Measurements from ENCODE around the gene HOTAIR. TPM values are rescaled to one million over a fixed set of nuclear protein-coding genes. Genes with fewer than 3 reads are reported as not detected.

HOTAIR gene
- total RNA-seq, 3 donors from 2014 or later (not counting 1 experiment from before 2014, with no cell fraction given) = not detected

DNA sequence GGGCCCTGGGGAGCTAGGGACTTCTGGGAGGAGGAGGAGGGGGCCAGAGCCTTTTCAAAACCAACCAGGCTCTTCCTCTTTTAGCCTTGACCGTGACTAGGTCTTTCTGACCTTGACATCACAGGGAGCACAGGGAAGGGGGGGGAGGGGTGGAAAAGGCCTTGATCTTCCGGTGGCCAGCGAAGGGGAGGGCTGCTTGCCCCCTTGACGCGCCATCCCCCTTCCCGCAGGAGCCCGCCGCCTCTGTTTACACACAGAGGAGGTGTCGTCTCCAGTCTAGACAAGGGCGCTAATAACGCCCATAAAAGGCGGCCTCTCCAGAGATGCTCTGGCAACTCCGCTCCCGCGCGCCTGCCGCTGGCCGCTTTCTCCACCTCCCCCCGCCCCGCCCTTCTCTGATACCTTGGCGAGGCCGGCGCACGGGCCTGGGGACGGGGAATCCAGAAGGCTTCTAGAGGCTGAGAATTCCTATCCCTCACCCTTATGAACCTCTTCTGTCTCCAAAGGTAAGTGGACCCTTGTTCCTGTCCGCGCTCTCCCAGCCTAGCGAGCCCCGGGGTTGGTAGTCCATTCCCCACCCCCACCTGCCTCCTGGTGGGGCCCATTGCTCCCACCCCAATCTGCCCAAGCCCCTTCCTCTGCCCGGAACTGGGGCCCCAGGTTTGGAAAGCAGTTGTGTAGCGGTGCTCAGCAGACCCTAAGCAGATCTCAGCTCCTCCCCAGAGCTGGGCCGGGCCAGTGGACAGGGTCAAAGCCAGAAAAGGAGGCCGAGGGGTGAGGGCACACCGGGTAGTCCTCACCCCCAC, 24.9 kb downstream of the HOTAIR start:
- peaks cover 72 to 81% of the 10 kb centered on the region in 2 donors for H3K27me3 Mint-ChIP-seq (ENCODE audit: low read depth in 2 of 2)
- no peak for ATAC-seq
- H3K27ac ChIP-seq (ENCODE audit: low read length) = no peak overlapping the region
- no peak overlapping the region for H3K27ac Mint-ChIP-seq
- H3K36me3 Mint-ChIP-seq = no peaks in the 10 kb centered on the region
- H3K36me3 ChIP-seq (ENCODE audit: control insufficient read depth, insufficient read depth, low read length) = no peaks in the 10 kb centered on the region
- H3K4me1 ChIP-seq (ENCODE audit: control insufficient read depth, insufficient read depth, low read length) = peaks cover 8% of the 10 kb centered on the region
- no peak overlapping the region for H3K4me3 ChIP-seq (ENCODE audit: low read length)
- no peak for DNase-seq
- peaks cover 0 to 5% of the 10 kb centered on the region in 2 donors for H3K4me1 Mint-ChIP-seq
- H3K27me3 ChIP-seq (ENCODE audit: control insufficient read depth, insufficient read depth, low read length) = peaks cover 83% of the 10 kb centered on the region
- intact Hi-C loops (cut with micrococcal nuclease) = no loop called here
- TF ChIP-seq, protein P1, sequence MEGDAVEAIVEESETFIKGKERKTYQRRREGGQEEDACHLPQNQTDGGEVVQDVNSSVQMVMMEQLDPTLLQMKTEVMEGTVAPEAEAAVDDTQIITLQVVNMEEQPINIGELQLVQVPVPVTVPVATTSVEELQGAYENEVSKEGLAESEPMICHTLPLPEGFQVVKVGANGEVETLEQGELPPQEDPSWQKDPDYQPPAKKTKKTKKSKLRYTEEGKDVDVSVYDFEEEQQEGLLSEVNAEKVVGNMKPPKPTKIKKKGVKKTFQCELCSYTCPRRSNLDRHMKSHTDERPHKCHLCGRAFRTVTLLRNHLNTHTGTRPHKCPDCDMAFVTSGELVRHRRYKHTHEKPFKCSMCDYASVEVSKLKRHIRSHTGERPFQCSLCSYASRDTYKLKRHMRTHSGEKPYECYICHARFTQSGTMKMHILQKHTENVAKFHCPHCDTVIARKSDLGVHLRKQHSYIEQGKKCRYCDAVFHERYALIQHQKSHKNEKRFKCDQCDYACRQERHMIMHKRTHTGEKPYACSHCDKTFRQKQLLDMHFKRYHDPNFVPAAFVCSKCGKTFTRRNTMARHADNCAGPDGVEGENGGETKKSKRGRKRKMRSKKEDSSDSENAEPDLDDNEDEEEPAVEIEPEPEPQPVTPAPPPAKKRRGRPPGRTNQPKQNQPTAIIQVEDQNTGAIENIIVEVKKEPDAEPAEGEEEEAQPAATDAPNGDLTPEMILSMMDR (IDR thresholded peaks at IDR 0.05) = no peak
- H3K4me3 Mint-ChIP-seq = no peak overlapping the region
- no peaks in the 10 kb centered on the region for H3K9me3 Mint-ChIP-seq
- peaks cover 2% of the 10 kb centered on the region for H3K9me3 ChIP-seq (ENCODE audit: control insufficient read depth, insufficient read depth, low read length)
- WGBS (ENCODE audit: insufficient coverage) = 8% methylated on average over 33 of the region's 34 CpGs

DNA sequence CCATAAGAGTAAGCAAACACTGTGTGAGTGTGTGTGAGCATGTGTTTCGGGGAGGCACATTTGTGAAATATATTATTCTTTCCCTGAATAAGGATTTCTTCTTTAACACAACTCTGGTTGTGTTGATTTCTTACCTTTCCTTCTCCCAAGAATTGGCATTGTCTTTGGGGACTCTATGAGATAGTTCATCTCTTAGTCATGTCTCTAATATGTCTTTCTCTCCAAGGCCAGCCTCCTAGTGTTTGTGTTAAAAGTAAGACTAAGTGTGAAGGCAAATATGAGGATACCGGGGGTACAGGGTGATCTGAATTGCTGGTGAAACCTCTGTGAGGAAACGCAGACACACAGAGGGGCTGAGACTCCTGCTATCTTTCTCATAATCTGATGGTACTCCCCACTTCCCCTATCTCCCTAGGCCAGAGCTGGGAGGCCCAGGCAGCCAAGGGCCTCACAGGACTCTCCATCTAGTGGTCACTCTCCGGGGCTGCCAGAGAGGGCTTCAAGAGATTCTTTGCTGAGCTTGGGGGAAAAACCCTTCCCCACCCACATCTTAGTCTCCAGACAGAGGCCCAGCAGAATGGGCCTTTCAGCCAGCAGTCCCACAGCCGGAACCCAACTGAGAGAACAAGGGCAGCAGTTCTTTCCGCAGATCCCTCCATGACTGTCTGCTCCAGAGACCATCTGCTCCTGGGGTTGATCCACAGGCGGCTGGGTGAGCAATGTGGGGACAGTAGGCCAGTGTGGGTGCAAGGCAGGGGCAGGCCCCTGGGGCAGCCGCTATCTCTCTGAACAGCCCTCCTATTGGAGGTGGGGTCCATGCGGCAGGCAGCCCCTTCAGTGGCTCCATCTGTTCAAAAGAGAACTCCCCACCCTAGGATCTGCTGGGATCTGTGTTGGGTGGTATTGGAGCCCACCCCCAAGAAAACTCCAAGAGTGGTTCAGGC, 25.8 kb downstream of the HOTAIR start:
- ATAC-seq (no peak), DNase-seq (no peak)
- Mint-ChIP-seq H3K4me3 (no peak overlapping the region), H3K4me1 (peaks cover 0 to 5% of the 10 kb centered on the region in 2 donors), H3K36me3 (no peaks in the 10 kb centered on the region), H3K9me3 (no peaks in the 10 kb centered on the region), H3K27me3 (ENCODE audit: low read depth in 2 of 2) (peaks cover 77 to 80% of the 10 kb centered on the region in 2 donors), H3K27ac (no peak overlapping the region)
- no peaks in the 10 kb centered on the region for H3K9me3 ChIP-seq (ENCODE audit: control insufficient read depth, insufficient read depth, low read length)
- no peaks in the 10 kb centered on the region for H3K36me3 ChIP-seq (ENCODE audit: control insufficient read depth, insufficient read depth, low read length)
- H3K27ac ChIP-seq (ENCODE audit: low read length) = no peak overlapping the region
- WGBS (ENCODE audit: insufficient coverage) = 24% methylated on average over 7 of the region's 9 CpGs
- H3K27me3 ChIP-seq (ENCODE audit: control insufficient read depth, insufficient read depth, low read length) = peaks cover 82% of the 10 kb centered on the region
- TF ChIP-seq, protein P1 (IDR thresholded peaks at IDR 0.05) = no peak
- intact Hi-C loops (cut with micrococcal nuclease) = no loop called here
- H3K4me1 ChIP-seq (ENCODE audit: control insufficient read depth, insufficient read depth, low read length) = peaks cover 5% of the 10 kb centered on the region
- H3K4me3 ChIP-seq (ENCODE audit: low read length) = no peak overlapping the region

DNA sequence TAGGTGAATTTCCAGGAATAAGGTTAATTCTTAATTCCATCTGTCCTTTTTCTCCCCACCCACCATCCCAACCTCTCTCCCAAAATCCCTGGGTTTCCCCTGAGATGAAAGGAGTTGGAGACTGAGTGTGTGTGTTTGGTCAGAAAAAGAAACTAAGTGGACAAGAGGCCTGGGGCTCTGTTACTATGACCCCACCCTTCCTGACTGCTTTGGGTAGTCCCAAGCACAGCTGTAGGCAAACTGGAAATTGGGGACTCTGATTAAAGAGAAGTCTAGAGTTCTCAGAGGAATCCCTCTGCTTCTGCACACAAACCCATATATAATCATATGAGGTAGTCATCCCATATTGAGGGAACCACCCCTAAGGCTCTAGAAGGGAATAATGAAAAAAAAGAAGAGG, 27.0 kb downstream of the HOTAIR start:
- H3K27me3 Mint-ChIP-seq (ENCODE audit: low read depth in 2 of 2) = peaks cover 77 to 82% of the 10 kb centered on the region in 2 donors
- H3K4me3 Mint-ChIP-seq = no peak overlapping the region
- H3K27ac ChIP-seq (ENCODE audit: low read length) = no peak overlapping the region
- intact Hi-C loops (cut with micrococcal nuclease) = no loop called here
- H3K36me3 Mint-ChIP-seq = no peaks in the 10 kb centered on the region
- H3K9me3 Mint-ChIP-seq = no peaks in the 10 kb centered on the region
- H3K27me3 ChIP-seq (ENCODE audit: control insufficient read depth, insufficient read depth, low read length) = peaks cover 82% of the 10 kb centered on the region
- H3K36me3 ChIP-seq (ENCODE audit: control insufficient read depth, insufficient read depth, low read length) = no peaks in the 10 kb centered on the region
- DNase-seq (no peak), ATAC-seq (no peak)
- H3K9me3 ChIP-seq (ENCODE audit: control insufficient read depth, insufficient read depth, low read length) = no peaks in the 10 kb centered on the region
- H3K4me1 ChIP-seq (ENCODE audit: control insufficient read depth, insufficient read depth, low read length) = peaks cover 5% of the 10 kb centered on the region
- no peak overlapping the region for H3K4me3 ChIP-seq (ENCODE audit: low read length)
- H3K27ac Mint-ChIP-seq = no peak overlapping the region
- no peaks in the 10 kb centered on the region for H3K4me1 Mint-ChIP-seq
- TF ChIP-seq, protein P1 (IDR thresholded peaks at IDR 0.05) = no peak

Data from natural killer cell (primary cell).